Measurements from ENCODE around the gene ECI2. TPM values are rescaled to one million over a fixed set of nuclear protein-coding genes. Genes with fewer than 3 reads are reported as not detected.
A peak's percentile ranks its signal among the peaks of the same experiment; 100 is the strongest.
"Not testable (repeated sequence)": the region's sequence is repeated elsewhere in the genome, so short reads cannot be mapped to it uniquely, and the experiment has no call there.

Gene ECI2
- total and polyA plus RNA-seq, 2 of the 13 experiments (the other 11 are each of a cell fraction or from before 2014, with no cell fraction given), result 78.5 to 228 TPM

GRCh38 chr6:4109363-4109815 is 26.0 kb downstream of the ECI2 start:
- Histone ChIP-seq H3K27ac (ENCODE audit: extremely low read length, insufficient read depth, low read length) (peak overlapping the region; percentile 1), H3K4me1 (ENCODE audit: insufficient read depth, low read length) (peaks cover 78% of the 10 kb centered on the region), H3K4me2 (ENCODE audit: low read depth, low read length) (peak overlapping the region; percentile 30)
- peak; percentile 85 for FAIRE-seq
- BruUV-seq (replicated peaks); ATAC-seq; POLR2A ChIA-PET; intact Hi-C loops (cut with micrococcal nuclease; ENCODE audit: unreplicated experiment); H4K20me1 ChIP-seq (ENCODE audit: insufficient read depth, low read length); H3K4me3 ChIP-seq (replicated peaks in 1 of 3; ENCODE audit: insufficient read depth in 1 of 3, low read depth in 2 of 3, low read length in 3 of 3); H3K9ac ChIP-seq (ENCODE audit: insufficient read depth, low read depth, low read length); CTCF ChIA-PET (ENCODE audit: low intra/inter-chr PET ratio, low total read pairs); H2AFZ ChIP-seq (ENCODE audit: low read length); in situ Hi-C loops (cut with HindIII; ENCODE audit: extremely low pct_ligation_motif_present, low pct_unique_long_range_greater_than_20kb); H3K79me2 ChIP-seq (ENCODE audit: insufficient read depth, low read length); H3K9me3 ChIP-seq (ENCODE audit: low read length); H3K27me3 ChIP-seq (ENCODE audit: control insufficient read depth in 1 of 2, insufficient read depth in 2 of 2, low read length in 2 of 2); H3K36me3 ChIP-seq (replicated peaks in 1 of 2; ENCODE audit: control insufficient read depth in 1 of 2, insufficient read depth in 2 of 2, low read length in 2 of 2); TF ChIP-seq SOX13 (IDR thresholded peaks at IDR 0.05); FOXP1 (IDR thresholded peaks at IDR 0.05); NR2F6 (CRISPR knock-in tag; IDR thresholded peaks at IDR 0.05); SOX6 (IDR thresholded peaks at IDR 0.05); CREM (CRISPR knock-in tag; IDR thresholded peaks at IDR 0.05); CREB1 (IDR thresholded peaks at IDR 0.05): not testable (repeated sequence)
- WGBS (ENCODE audit: low lambda C conversion rate), result 27% methylated on average over 4 of the region's 4 CpGs
- DNase-seq (ENCODE audit: low spot score), result peak; percentile 46
- 0 out of 2 replicates have a peak, but pooled peaks have one; percentile 39 for TF ChIP-seq KAT8 (CRISPR knock-in tag; IDR thresholded peaks at IDR 0.05)
- TF ChIP-seq SOX13 (CRISPR knock-in tag; conservative IDR thresholded peaks at IDR 0.05 in 1 of 2, IDR thresholded peaks at IDR 0.05 in 1 of 2), result peak in 1 of 2 experiments; percentile 58; a peak in 2 of 4 replicates
- TF ChIP-seq FOXP1 (CRISPR knock-in tag; IDR thresholded peaks at IDR 0.05), result peak; percentile 13; the same call in 1 of the 2 replicates
- peak; percentile 45; the same call in 1 of the 2 replicates for TF ChIP-seq ETV5 (CRISPR knock-in tag; IDR thresholded peaks at IDR 0.05; ENCODE audit: borderline replicate concordance)
- peak; percentile 79 for TF ChIP-seq ZNF614 (CRISPR knock-in tag; IDR thresholded peaks at IDR 0.05; ENCODE audit: borderline replicate concordance)
- peak; percentile 56; the same call in 1 of the 2 replicates for TF ChIP-seq ELF3 (CRISPR knock-in tag; IDR thresholded peaks at IDR 0.05)
- 0 out of 2 replicates have a peak, but pooled peaks have one; percentile 21 for TF ChIP-seq HDAC1 (CRISPR knock-in tag; IDR thresholded peaks at IDR 0.05)
- TF ChIP-seq HNF4A (CRISPR knock-in tag; IDR thresholded peaks at IDR 0.05), result peak; percentile 60
- TF ChIP-seq PAXIP1 (CRISPR knock-in tag; conservative IDR thresholded peaks at IDR 0.05), result peak; percentile 62
- peak; percentile 28; the same call in 1 of the 2 replicates for TF ChIP-seq SAP130 (CRISPR knock-in tag; IDR thresholded peaks at IDR 0.05; ENCODE audit: low read depth)
- TF ChIP-seq ZNF792 (CRISPR knock-in tag; IDR thresholded peaks at IDR 0.05), result 0 out of 2 replicates have a peak, but pooled peaks have one; percentile 36
- peak; percentile 44; the same call in 1 of the 2 replicates for TF ChIP-seq PPARG (CRISPR knock-in tag; conservative IDR thresholded peaks at IDR 0.05)
- 0 out of 2 replicates have a peak, but pooled peaks have one; percentile 31 for TF ChIP-seq YEATS4 (CRISPR knock-in tag; IDR thresholded peaks at IDR 0.05; ENCODE audit: borderline replicate concordance)
- 0 out of 2 replicates have a peak, but pooled peaks have one; percentile 36 for TF ChIP-seq NR2F6 (IDR thresholded peaks at IDR 0.05)
- peak; percentile 27; the same call in 1 of the 2 replicates for TF ChIP-seq SOX6 (CRISPR knock-in tag; IDR thresholded peaks at IDR 0.05)
- peak; percentile 40; the same call in 1 of the 2 replicates for TF ChIP-seq CREM (IDR thresholded peaks at IDR 0.05)
- TF ChIP-seq FOXA3 (CRISPR knock-in tag; IDR thresholded peaks at IDR 0.05), result 0 out of 2 replicates have a peak, but pooled peaks have one; percentile 11
- TF ChIP-seq CEBPG (CRISPR knock-in tag; IDR thresholded peaks at IDR 0.05), result 0 out of 2 replicates have a peak, but pooled peaks have one; percentile 6
- TF ChIP-seq GATAD2A (CRISPR knock-in tag; IDR thresholded peaks at IDR 0.05), result peak; percentile 76
- peak; percentile 56 for TF ChIP-seq CREB1 (CRISPR knock-in tag; IDR thresholded peaks at IDR 0.05)

All from HepG2 (cell line).